IMR-90 (cell line): Measurements from ENCODE around the gene KRTAP13-4. TPM values are rescaled to one million over a fixed set of nuclear protein-coding genes. Genes with fewer than 3 reads are reported as not detected.

Source experiments
- ATAC-seq: fragments of 200-7000 bp; cut with Tn5 transposase; 2 replicates; pipeline ENCODE4 v1.9.1; 2020; ENCODE audit warnings: low read depth, mild to moderate bottlenecking, moderate library complexity
- BruUV-seq: library from RNA; stranded (reverse); fragments of 400-500 nt; replicated peaks from 2 replicates; lab custom pipeline; 2021; lab: Mats Ljungman, UMichigan
- CTCF ChIA-PET: fragments of 300-600 bp; formaldehyde crosslinking; extraction: SDS; loops from one replicate; lab custom pipeline; 2021; ENCODE audit warnings: antibody characterized with exemption; lab: Yijun Ruan, JAX
- POLR2A ChIA-PET: fragments of 300-600 bp; sonication (Branson Sonifier 250); formaldehyde crosslinking; loops from one replicate; lab custom pipeline; 2022; ENCODE audit warnings: antibody characterized with exemption; ENCODE audit not compliant: unreplicated experiment; lab: Charles Lee
- DNase-seq: peaks from one replicate; pipeline ENCODE4 v3.0.0; 2013
- H2AFZ ChIP-seq: replicated peaks from 2 replicates; pipeline ENCODE3; 2013; ENCODE audit warnings: low read length, mild to moderate bottlenecking; ENCODE audit not compliant: poor library complexity
- H2AK5ac ChIP-seq: 2 replicates; pipeline ENCODE4 v1.6.1; 2013; ENCODE audit warnings: low read depth, low read length, inconsistent platforms
- H2AK9ac ChIP-seq: replicated peaks from 2 replicates; pipeline ENCODE3; 2013; ENCODE audit warnings: mild to moderate bottlenecking, low read depth, low read length, moderate library complexity; ENCODE audit not compliant: poor library complexity
- H2BK120ac ChIP-seq: 2 replicates; pipeline ENCODE4 v1.6.1; 2013; ENCODE audit warnings: low read depth, low read length, inconsistent platforms
- H2BK15ac ChIP-seq: 3 replicates; pipeline ENCODE4 v1.6.1; 2013; ENCODE audit warnings: low read depth, low read length, inconsistent platforms
- H2BK20ac ChIP-seq: 2 replicates; pipeline ENCODE4 v1.6.1; 2013; ENCODE audit warnings: low read depth, mild to moderate bottlenecking, inconsistent platforms, low read length, moderate library complexity
- H2BK5ac ChIP-seq: 2 replicates; pipeline ENCODE4 v1.6.1; 2013; ENCODE audit warnings: mild to moderate bottlenecking, low read depth, low read length, inconsistent platforms; ENCODE audit not compliant: poor library complexity, severe bottlenecking
- H3K14ac ChIP-seq: replicated peaks from 2 replicates; pipeline ENCODE4 v1.6.1; 2013; ENCODE audit warnings: low read depth, low read length, inconsistent platforms
- H3K18ac ChIP-seq: 2 replicates; pipeline ENCODE4 v1.6.1; 2013; ENCODE audit warnings: low read depth, low read length, control low read depth
- H3K23ac ChIP-seq: 2 replicates; pipeline ENCODE4 v1.6.1; 2013; ENCODE audit warnings: low read depth, low read length, inconsistent platforms
- H3K27ac ChIP-seq: 2 replicates; pipeline ENCODE4 v1.5.1; 2013; ENCODE audit warnings: mild to moderate bottlenecking, control low read depth, low read length; ENCODE audit not compliant: insufficient read depth
- H3K27me3 ChIP-seq: 2 replicates; pipeline ENCODE4 v1.6.1; 2013; ENCODE audit warnings: low read length; ENCODE audit not compliant: control insufficient read depth, insufficient read depth
- H3K36me3 ChIP-seq: 2 replicates; pipeline ENCODE4 v1.6.1; 2013; ENCODE audit warnings: low read length, mixed read lengths; ENCODE audit not compliant: control insufficient read depth, insufficient read depth
- H3K4ac ChIP-seq: 2 replicates; pipeline ENCODE4 v1.6.1; 2013; ENCODE audit warnings: low read depth, low read length, inconsistent platforms
- H3K4me1 ChIP-seq: 2 replicates; pipeline ENCODE4 v1.6.1; 2013; ENCODE audit warnings: low read length, mixed read lengths; ENCODE audit not compliant: control insufficient read depth, insufficient read depth
- H3K4me2 ChIP-seq: 2 replicates; pipeline ENCODE4 v1.6.1; 2013; ENCODE audit warnings: low read depth, mild to moderate bottlenecking, control low read depth, low read length, moderate library complexity
- H3K4me3 ChIP-seq: 2 replicates; pipeline ENCODE4 v1.5.1; 2013; ENCODE audit warnings: low read depth, mild to moderate bottlenecking, control low read depth, low read length, moderate library complexity; ENCODE audit not compliant: insufficient read depth
- H3K56ac ChIP-seq: 2 replicates; pipeline ENCODE4 v1.6.1; 2013; ENCODE audit warnings: low read length, inconsistent platforms; ENCODE audit not compliant: insufficient read depth; ENCODE audit errors: extremely low read depth
- H3K79me1 ChIP-seq, 2 experiments: 2 replicates each; pipeline ENCODE4 v1.6.1; 2013; ENCODE audit warnings: low read length in 2 of 2, inconsistent platforms in 1 of 2, low read depth in 1 of 2
- H3K9ac ChIP-seq: 2 replicates; pipeline ENCODE4 v1.6.1; 2013; ENCODE audit warnings: low read depth, low read length, control low read depth
- H3K9me1 ChIP-seq: 2 replicates; pipeline ENCODE4 v1.6.1; 2013; ENCODE audit warnings: low read length, inconsistent platforms; ENCODE audit not compliant: insufficient read depth
- H3K9me3 ChIP-seq: 2 replicates; pipeline ENCODE4 v1.6.1; 2013; ENCODE audit warnings: low read length; ENCODE audit not compliant: control insufficient read depth, insufficient read depth
- H4K20me1 ChIP-seq: 2 replicates; pipeline ENCODE4 v1.6.1; 2013; ENCODE audit warnings: low read length, inconsistent platforms; ENCODE audit not compliant: insufficient read depth
- H4K5ac ChIP-seq: 2 replicates; pipeline ENCODE4 v1.6.1; 2013; ENCODE audit warnings: mild to moderate bottlenecking, low read depth, low read length, control low read depth
- H4K8ac ChIP-seq, 2 experiments: 2 replicates each; pipeline ENCODE4 v1.6.1; 2013; ENCODE audit warnings: low read depth in 2 of 2, low read length in 2 of 2, control low read depth in 1 of 2, inconsistent platforms in 1 of 2
- H4K91ac ChIP-seq: 2 replicates; pipeline ENCODE4 v1.6.1; 2013; ENCODE audit warnings: low read depth, low read length, inconsistent platforms; ENCODE audit not compliant: insufficient read depth
- BHLHE40 ChIP-seq: fragments of 150-350 bp; IDR thresholded peaks from 2 replicates; pipeline ENCODE4 v1.6.1; 2016; ENCODE audit warnings: mild to moderate bottlenecking, low read depth, low read length
- CEBPB ChIP-seq: IDR thresholded peaks from 2 replicates; pipeline ENCODE4 v1.6.1; 2012; ENCODE audit warnings: low read depth, low read length, improper control_type of control experiment
- CHD1 ChIP-seq: IDR thresholded peaks from 2 replicates; pipeline ENCODE4 v1.6.1; 2012; ENCODE audit warnings: low read depth, low read length, improper control_type of control experiment
- ELK1 ChIP-seq: fragments of 150-350 bp; IDR thresholded peaks from 2 replicates; pipeline ENCODE4 v1.6.1; 2016; ENCODE audit warnings: low read depth, mild to moderate bottlenecking, low read length, moderate library complexity, borderline replicate concordance
- FOS ChIP-seq: fragments of 150-350 bp; IDR thresholded peaks from 2 replicates; pipeline ENCODE4 v1.6.1; 2016; ENCODE audit warnings: low read depth, low read length
- MAFK ChIP-seq: IDR thresholded peaks from 2 replicates; pipeline ENCODE4 v1.6.1; 2012; ENCODE audit warnings: low read depth, low read length, improper control_type of control experiment
- MAZ ChIP-seq: IDR thresholded peaks from 2 replicates; pipeline ENCODE4 v1.6.1; 2012; ENCODE audit warnings: low read depth, mild to moderate bottlenecking, low read length, improper control_type of control experiment, moderate library complexity, borderline replicate concordance
- MXI1 ChIP-seq: IDR thresholded peaks from 2 replicates; pipeline ENCODE4 v1.6.1; 2012; ENCODE audit warnings: low read depth, mild to moderate bottlenecking, low read length, moderate library complexity, borderline replicate concordance
- NFE2L2 ChIP-seq: fragments of 150-350 bp; IDR thresholded peaks from 2 replicates; pipeline ENCODE4 v1.6.1; 2016; ENCODE audit warnings: low read depth, mild to moderate bottlenecking, low read length
- POLR2A ChIP-seq: IDR thresholded peaks from 2 replicates; pipeline ENCODE4 v1.6.1; 2012; ENCODE audit warnings: mild to moderate bottlenecking, low read depth, low read length
- RAD21 ChIP-seq: IDR thresholded peaks from 2 replicates; pipeline ENCODE4 v1.6.1; 2012; ENCODE audit warnings: low read length, improper control_type of control experiment
- RCOR1 ChIP-seq: IDR thresholded peaks from 2 replicates; pipeline ENCODE4 v1.6.1; 2012; ENCODE audit warnings: mild to moderate bottlenecking, low read length, improper control_type of control experiment; ENCODE audit not compliant: insufficient replicate concordance
- RFX5 ChIP-seq: IDR thresholded peaks from 2 replicates; pipeline ENCODE4 v1.8.0; 2012; ENCODE audit warnings: low read depth, mild to moderate bottlenecking, low read length, moderate library complexity
- SMC3 ChIP-seq: fragments of 150-350 bp; IDR thresholded peaks from 2 replicates; pipeline ENCODE4 v1.6.1; 2016; ENCODE audit warnings: low read depth, mild to moderate bottlenecking, antibody characterized with exemption, low read length, moderate library complexity
- WGBS, 2 experiments: methylation state at CpG; one replicate each; pipeline versions ENCODE4 v1.1.5 to v1.1.7; 2013; ENCODE audit warnings: missing lambda C conversion rate in 2 of 2; ENCODE audit not compliant: insufficient read length in 1 of 2; ENCODE audit errors: extremely low coverage in 2 of 2; 5-methylcytosine and 5-hydroxymethylcytosine counted together
- dilution Hi-C: fragments of 300-500 bp; cut with HindIII; formaldehyde crosslinking; loops from one replicate; pipeline ENCODE4 v1.14.3; 2018; ENCODE audit warnings: low sequenced_read_pairs; ENCODE audit not compliant: unreplicated experiment
- in situ Hi-C: fragments of 300-500 bp; cut with MboI; formaldehyde crosslinking; loops from 3 replicates; pipeline ENCODE4 v1.14.3; 2019; ENCODE audit warnings: low sequenced_read_pairs, inconsistent platforms, mixed read lengths
- intact Hi-C: fragments of 100-400 bp; cut with micrococcal nuclease; formaldehyde crosslinking; loops from 2 replicates; pipeline ENCODE4 v1.10.0; 2022
- polyA plus RNA-seq, 3 experiments: library from polyadenylated mRNA; depleted of rRNA; stranded (reverse); fragments of >200 nt; gene quantifications; 2 replicates each; pipeline ENCODE4 v1.2.3, GENCODE V29; 2012; ENCODE audit warnings: low replicate concordance in 1 of 3
- total RNA-seq: library from RNA; depleted of rRNA; stranded (reverse); fragments of >200 nt; gene quantifications from 2 replicates; pipeline ENCODE4 v1.2.3, GENCODE V29; 2012
- TF ChIP-seq, protein P1 (sequence below): fragments of 150-350 bp; IDR thresholded peaks from 2 replicates; pipeline ENCODE4 v1.6.1; 2017; ENCODE audit warnings: mild to moderate bottlenecking, antibody characterized with exemption, low read length, low read depth
- TF ChIP-seq, protein P2 (sequence below): conservative IDR thresholded peaks from 2 replicates; pipeline ENCODE4 v1.5.1; 2012; ENCODE audit warnings: mild to moderate bottlenecking, low read depth, low read length, improper control_type of control experiment

Gene KRTAP13-4
- total and polyA plus RNA-seq, 2 of the 4 experiments (the other 2 are of a cell fraction), result not detected

DNA sequence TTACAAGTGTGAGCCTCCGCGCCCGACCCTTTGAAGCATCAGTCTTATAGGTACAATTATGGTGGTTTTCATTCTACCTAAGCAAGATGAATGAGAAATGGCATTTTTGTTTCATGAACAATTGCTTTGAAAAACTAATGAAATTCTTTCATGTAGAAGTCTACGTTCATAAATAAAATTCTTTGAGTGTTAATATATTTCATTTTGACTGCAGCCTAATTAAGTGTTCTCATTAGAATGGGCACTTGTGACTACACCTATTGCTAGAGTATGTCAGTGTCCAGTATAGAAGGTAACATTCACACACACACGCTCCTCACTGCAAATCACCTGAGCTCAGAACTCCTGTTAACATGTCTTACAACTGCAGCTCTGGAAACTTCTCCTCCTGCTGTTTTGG is 10.0 kb downstream of the KRTAP13-4 start, which contains the start of gene KRTAP15-1:
TSS of gene KRTAP15-1 (plus strand) at position 301 of the 400 bp plus-strand sequence. CDS start at position 354, 53 bp downstream.
- no peak for DNase-seq
- Histone ChIP-seq H3K36me3 (no peaks in the 10 kb centered on the region), H3K27ac (no peak within 1 kb of the TSS), H4K91ac (no peak within 1 kb of the TSS), H3K4ac (no peak within 1 kb of the TSS), H4K20me1 (no peaks in the 10 kb centered on the region), H4K8ac (no peak within 1 kb of the TSS), H4K5ac (no peak within 1 kb of the TSS), H2BK15ac (no peak within 1 kb of the TSS), H3K9ac (no peak within 1 kb of the TSS), H3K56ac (no peak within 1 kb of the TSS), H3K4me1 (no peaks in the 10 kb centered on the region), H3K18ac (no peak within 1 kb of the TSS), H2AK5ac (no peak within 1 kb of the TSS), H3K4me2 (no peak within 1 kb of the TSS), H2AK9ac (no peak within 1 kb of the TSS), H2BK5ac (no peak within 1 kb of the TSS), H3K4me3 (no peak within 1 kb of the TSS), H3K9me3 (peaks cover 9% of the 10 kb centered on the region; the same call in 1 of the 2 replicates), H3K23ac (no peak within 1 kb of the TSS), H3K14ac (no peak within 1 kb of the TSS), H3K79me1 (no peaks in the 10 kb centered on the region), H3K9me1 (no peaks in the 10 kb centered on the region), H2BK120ac (no peak within 1 kb of the TSS), H2AFZ (no peak within 1 kb of the TSS), H2BK20ac (no peak within 1 kb of the TSS), H3K27me3 (no peaks in the 10 kb centered on the region)
- BruUV-seq, result no TSS peak
- in situ Hi-C loops (no loop called here), dilution Hi-C loops (no loop called here), intact Hi-C loops (no loop called here)
- POLR2A ChIA-PET, result no interaction called here
- TF ChIP-seq NFE2L2, result no peak
- TF ChIP-seq, protein P1, sequence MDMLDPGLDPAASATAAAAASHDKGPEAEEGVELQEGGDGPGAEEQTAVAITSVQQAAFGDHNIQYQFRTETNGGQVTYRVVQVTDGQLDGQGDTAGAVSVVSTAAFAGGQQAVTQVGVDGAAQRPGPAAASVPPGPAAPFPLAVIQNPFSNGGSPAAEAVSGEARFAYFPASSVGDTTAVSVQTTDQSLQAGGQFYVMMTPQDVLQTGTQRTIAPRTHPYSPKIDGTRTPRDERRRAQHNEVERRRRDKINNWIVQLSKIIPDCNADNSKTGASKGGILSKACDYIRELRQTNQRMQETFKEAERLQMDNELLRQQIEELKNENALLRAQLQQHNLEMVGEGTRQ, result no peak
- TF ChIP-seq MAFK, result no peak
- TF ChIP-seq RAD21, result no peak
- TF ChIP-seq, protein P2, sequence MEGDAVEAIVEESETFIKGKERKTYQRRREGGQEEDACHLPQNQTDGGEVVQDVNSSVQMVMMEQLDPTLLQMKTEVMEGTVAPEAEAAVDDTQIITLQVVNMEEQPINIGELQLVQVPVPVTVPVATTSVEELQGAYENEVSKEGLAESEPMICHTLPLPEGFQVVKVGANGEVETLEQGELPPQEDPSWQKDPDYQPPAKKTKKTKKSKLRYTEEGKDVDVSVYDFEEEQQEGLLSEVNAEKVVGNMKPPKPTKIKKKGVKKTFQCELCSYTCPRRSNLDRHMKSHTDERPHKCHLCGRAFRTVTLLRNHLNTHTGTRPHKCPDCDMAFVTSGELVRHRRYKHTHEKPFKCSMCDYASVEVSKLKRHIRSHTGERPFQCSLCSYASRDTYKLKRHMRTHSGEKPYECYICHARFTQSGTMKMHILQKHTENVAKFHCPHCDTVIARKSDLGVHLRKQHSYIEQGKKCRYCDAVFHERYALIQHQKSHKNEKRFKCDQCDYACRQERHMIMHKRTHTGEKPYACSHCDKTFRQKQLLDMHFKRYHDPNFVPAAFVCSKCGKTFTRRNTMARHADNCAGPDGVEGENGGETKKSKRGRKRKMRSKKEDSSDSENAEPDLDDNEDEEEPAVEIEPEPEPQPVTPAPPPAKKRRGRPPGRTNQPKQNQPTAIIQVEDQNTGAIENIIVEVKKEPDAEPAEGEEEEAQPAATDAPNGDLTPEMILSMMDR, result no peak
- TF ChIP-seq MXI1, result no peak
- TF ChIP-seq CHD1, result no peak
- no peak for TF ChIP-seq BHLHE40
- no peak for TF ChIP-seq FOS
- TF ChIP-seq RFX5, result no peak
- no peak for TF ChIP-seq POLR2A
- TF ChIP-seq SMC3, result no peak
- no peak for TF ChIP-seq RCOR1
- no peak for TF ChIP-seq MAZ
- TF ChIP-seq ELK1, result no peak
- TF ChIP-seq CEBPB, result no peak
- no CpG with 5 or more reads among the region's 5 CpGs for WGBS, 2 experiments
- ATAC-seq, result no peak
- CTCF ChIA-PET, result no interaction called here
